Hematopoietic multipotent progenitor cell (in vitro differentiated cells): ENCODE data around the gene TGDS. TPM values are rescaled to one million over a fixed set of nuclear protein-coding genes. Genes with fewer than 3 reads are reported as not detected.

Source experiments
- total RNA-seq: library from RNA; depleted of rRNA; stranded (reverse); fragments of >200 nt; gene quantifications from one replicate; pipeline ENCODE4 v1.2.3, GENCODE V29; 2012

The TGDS gene
- total RNA-seq, 1 donor, result 7.0 TPM

Other genes with a start within 250 kb of the TGDS start
- under 0.01 TPM for gene DCT, start 116.5 kb downstream of the TGDS start, total RNA-seq
- 2.4 TPM for gene GPR180, start 5.7 kb upstream of the TGDS start, total RNA-seq
- not detected for gene SOX21, start 116.4 kb upstream of the TGDS start, total RNA-seq